GM10266 (cell line): Measurements from ENCODE around the gene GATA2.

ENCODE experiments used
- DNase-seq: peaks from one replicate; pipeline ENCODE4 v3.0.0; 2012; ENCODE audit errors: extremely low spot score
- TF ChIP-seq, protein P1 (sequence below): IDR thresholded peaks from 2 replicates; pipeline ENCODE4 v1.5.1; 2012; ENCODE audit warnings: mild to moderate bottlenecking, low read depth; ENCODE audit not compliant: control insufficient read depth, insufficient read depth; ENCODE audit errors: missing control alignments

Gene GATA2

DNA sequence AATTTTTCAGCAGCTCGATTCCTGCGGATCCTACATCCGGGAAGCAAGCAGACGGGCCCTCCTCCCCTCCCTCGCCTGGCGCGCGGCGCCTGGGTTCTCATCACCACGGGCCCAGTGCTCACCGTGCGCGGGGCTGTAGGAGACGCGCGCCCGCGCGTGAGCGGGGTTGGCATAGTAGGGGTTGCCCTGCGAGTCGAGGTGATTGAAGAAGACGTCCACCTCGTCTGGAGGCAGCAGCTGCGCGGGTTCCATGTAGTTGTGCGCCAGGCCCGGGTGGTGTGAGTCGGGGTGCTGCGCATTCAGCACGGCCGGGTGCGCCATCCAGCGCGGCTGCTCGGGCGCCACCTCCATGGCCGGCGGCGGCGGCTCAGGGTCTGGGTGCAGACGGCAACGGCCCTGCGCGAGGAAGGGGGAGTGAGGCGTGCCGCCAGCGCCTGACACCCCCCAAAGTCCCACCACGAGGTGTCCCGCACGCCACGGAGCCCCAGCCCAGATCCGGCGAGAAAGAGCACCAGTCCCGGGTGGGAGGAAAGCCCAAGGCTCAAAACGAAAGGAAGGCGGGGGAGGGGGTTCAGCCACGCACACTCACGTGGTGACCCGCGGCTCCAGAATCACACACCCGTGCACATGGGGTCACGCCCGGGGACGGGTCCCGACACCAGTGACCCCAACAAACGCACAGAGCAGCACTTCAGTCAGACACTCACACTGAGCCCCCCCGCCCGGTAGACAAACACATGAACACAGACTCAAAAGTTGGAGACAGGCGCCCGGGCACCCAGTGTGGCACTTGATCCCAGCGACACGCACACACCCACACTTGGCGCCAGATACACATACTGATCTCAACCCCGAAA lies 6.1 kb downstream of the GATA2 start:
- DNase-seq, result no peak
- TF ChIP-seq, protein P1, sequence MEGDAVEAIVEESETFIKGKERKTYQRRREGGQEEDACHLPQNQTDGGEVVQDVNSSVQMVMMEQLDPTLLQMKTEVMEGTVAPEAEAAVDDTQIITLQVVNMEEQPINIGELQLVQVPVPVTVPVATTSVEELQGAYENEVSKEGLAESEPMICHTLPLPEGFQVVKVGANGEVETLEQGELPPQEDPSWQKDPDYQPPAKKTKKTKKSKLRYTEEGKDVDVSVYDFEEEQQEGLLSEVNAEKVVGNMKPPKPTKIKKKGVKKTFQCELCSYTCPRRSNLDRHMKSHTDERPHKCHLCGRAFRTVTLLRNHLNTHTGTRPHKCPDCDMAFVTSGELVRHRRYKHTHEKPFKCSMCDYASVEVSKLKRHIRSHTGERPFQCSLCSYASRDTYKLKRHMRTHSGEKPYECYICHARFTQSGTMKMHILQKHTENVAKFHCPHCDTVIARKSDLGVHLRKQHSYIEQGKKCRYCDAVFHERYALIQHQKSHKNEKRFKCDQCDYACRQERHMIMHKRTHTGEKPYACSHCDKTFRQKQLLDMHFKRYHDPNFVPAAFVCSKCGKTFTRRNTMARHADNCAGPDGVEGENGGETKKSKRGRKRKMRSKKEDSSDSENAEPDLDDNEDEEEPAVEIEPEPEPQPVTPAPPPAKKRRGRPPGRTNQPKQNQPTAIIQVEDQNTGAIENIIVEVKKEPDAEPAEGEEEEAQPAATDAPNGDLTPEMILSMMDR, result no peak

DNA sequence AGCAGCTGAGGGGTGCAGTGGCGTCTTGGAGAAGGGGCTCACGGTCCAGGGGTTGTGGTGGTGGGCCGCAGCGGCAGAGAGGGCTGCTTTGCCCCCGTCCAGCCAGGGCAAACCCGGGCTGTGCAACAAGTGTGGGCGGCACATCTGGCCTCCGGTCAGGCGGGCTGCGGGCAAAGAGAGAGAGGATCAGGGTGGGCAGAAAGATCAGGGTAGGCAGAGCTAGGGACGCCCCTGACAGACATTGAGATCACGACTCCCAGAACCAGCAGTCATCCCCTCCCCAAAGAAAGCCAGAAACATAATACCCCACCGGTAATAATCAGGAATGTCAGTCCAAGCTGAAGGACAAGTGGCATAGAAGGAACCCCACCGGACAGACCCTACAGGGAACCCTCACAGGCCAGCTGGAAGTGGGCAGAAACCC lies 6.8 kb downstream of the GATA2 start:
- TF ChIP-seq, protein P1, result no peak
- no peak for DNase-seq

DNA sequence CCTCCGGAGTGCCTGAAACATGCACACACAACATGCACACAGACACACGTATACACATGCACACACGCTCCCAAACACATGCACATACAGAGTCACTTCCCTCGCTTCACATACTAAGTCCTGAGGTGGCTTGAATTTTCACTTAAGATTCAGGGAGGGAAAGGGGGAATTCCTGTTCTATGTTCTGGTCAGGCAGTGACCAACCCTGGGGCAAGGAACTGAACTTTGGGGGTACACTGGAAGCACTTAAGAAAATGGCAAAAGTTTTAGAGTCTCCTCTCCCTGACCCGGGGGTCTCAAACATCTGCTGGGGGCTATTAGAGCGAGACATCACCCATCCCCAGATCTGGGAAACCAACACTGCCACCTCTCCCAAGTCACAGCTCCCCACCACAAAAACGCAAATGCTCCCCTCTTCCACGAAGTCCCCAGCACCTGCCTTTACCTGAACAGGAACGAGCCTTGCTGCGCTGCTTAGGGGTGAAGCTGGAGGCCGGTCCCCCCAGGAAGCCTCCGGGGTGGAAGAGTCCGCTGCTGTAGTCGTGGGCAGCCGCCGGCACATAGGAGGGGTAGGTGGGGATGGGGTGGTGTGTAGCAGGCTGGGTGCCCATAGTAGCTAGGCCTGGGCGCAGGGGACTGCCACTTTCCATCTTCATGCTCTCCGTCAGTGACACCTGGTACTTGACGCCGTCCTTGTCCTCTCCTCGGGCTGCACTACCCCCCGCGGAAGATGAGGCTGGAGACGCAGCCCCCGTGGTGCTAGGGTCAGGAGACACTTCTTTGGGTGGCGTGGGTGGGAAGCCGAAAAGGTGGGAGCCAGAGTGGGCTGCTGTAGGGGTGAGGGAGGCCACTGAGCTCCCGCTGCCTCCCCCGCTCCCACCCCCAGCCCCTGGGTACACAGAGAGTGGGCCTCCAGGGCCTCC lies 7.5 kb downstream of the GATA2 start:
- DNase-seq, result no peak
- TF ChIP-seq, protein P1, result no peak

DNA sequence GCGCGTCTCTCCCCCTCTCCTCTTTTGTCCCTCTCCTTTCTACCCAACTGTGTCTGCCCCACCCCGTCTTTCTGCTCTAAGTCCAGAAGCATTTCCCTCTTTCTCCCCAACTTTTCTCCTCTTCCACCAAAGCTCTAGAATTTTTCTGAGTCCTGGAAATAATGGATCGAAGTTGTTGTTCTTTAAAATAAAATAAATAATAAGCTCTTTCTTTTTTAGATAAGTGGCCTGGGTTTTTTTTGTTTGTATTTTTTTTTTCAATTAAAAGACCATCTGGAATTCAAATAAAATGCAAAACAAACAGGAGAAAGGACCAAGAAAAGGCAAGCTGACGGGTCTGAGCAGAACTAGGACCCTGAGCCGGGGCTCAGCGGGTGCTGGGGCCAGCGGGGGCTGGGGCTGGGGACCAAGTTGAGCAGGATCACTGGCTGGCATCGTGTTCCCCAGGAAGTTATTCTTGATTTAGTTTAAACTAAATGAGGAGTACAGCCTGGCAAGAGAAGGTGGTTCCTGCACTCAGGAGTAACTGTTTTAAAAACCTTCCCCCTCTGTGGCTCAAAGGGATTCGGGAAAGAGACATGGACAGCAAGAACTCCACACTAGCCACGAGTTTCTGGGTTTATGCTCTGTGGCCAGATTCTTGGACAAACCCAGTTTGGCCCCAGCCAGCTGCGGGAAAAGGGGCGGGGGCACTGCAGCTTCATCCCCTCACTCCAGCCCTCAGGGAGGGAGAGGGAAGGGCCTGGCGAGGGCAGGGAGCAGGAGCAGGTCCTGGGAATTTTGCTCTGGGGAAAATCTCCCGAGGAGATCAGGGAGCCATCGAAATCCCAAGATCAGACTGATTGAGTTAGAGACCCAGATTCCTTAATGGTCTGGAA lies 8.4 kb downstream of the GATA2 start:
- TF ChIP-seq, protein P1, result no peak
- no peak for DNase-seq

DNA sequence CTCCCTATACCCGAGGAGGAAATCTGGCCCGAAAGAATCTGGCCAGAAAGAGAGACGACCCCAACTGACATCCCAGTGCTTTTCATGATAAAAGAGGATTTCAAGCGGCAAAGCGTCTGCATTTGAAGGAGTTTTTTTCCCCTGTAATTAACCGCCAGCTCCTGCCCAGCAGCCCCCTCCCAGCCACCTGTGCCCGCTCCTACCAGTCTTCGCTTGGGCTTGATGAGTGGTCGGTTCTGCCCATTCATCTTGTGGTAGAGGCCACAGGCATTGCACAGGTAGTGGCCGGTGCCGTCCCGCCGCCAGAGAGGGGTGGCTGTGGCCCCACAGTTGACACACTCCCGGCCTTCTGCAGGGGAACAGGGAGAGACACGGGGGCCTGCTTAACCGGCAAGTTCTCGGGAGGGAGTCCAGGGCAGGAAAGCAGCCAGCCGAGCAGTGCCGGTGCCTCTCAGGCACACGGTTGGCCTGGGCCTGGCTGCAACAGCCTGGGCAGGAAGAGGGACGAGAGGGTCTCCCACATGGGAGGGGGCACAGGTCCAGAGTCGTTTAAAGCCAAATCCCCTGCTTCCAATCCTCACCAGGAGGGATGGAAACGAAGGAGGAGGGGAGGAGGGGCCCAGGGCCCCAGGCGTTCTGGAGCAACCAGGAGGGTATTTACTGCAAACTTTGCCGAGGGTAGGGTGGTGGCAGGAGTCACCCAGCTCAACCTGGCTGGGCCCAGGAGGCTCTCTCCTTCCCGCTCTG lies 9.2 kb downstream of the GATA2 start:
- no peak for DNase-seq
- TF ChIP-seq, protein P1, result no peak
